A673 (cell line): ENCODE measurements around the gene PHACTR2. TPM values are rescaled to one million over a fixed set of nuclear protein-coding genes. Genes with fewer than 3 reads are reported as not detected.

ENCODE experiments used
- BruUV-seq: library from RNA; stranded (reverse); fragments of 400-500 nt; replicated peaks from 2 replicates; lab custom pipeline; 2021; lab: Mats Ljungman, UMichigan
- CTCF ChIA-PET: fragments of 300-600 bp; sonication (Branson Sonifier 250); formaldehyde crosslinking; loops from one replicate; lab custom pipeline; 2022; ENCODE audit warnings: antibody characterized with exemption; lab: Charles Lee
- POLR2A ChIA-PET: fragments of 300-600 bp; sonication (Branson Sonifier 250); formaldehyde crosslinking; loops from one replicate; lab custom pipeline; 2022; ENCODE audit warnings: antibody characterized with exemption; ENCODE audit not compliant: low non-redundant PET; lab: Charles Lee
- DNase-seq: peaks from one replicate; pipeline ENCODE4 v3.0.0-alpha.2; 2015; ENCODE audit warnings: low spot score
- H3K27ac ChIP-seq: fragments of 200-600 bp; sonication (generic); 2 replicates; pipeline ENCODE4 v1.5.1; 2016; ENCODE audit warnings: mixed run types, low read depth, mild to moderate bottlenecking, mixed read lengths, antibody characterized with exemption, low read length; ENCODE audit not compliant: poor library complexity, severe bottlenecking
- H3K27me3 ChIP-seq: fragments of 200-600 bp; sonication (generic); replicated peaks from 2 replicates; pipeline ENCODE4 v1.6.1; 2017; ENCODE audit warnings: mixed run types, low read depth, mild to moderate bottlenecking, mixed read lengths, antibody characterized with exemption, low read length; ENCODE audit not compliant: insufficient read depth, poor library complexity
- H3K36me3 ChIP-seq: fragments of 200-600 bp; sonication (generic); 2 replicates; pipeline ENCODE4 v1.6.1; 2016; ENCODE audit warnings: mixed run types, mild to moderate bottlenecking, mixed read lengths, antibody characterized with exemption, low read length; ENCODE audit not compliant: insufficient read depth, poor library complexity, severe bottlenecking
- H3K4me1 ChIP-seq: fragments of 200-600 bp; sonication (generic); 2 replicates; pipeline ENCODE4 v1.6.1; 2017; ENCODE audit warnings: mixed run types, mild to moderate bottlenecking, mixed read lengths, antibody characterized with exemption, low read length; ENCODE audit not compliant: insufficient read depth, poor library complexity, severe bottlenecking
- H3K4me3 ChIP-seq: fragments of 200-600 bp; sonication (generic); 2 replicates; pipeline ENCODE4 v1.5.1; 2016; ENCODE audit warnings: low read depth, mixed run types, mild to moderate bottlenecking, mixed read lengths, low read length; ENCODE audit not compliant: poor library complexity, severe bottlenecking
- H3K9me3 ChIP-seq: fragments of 200-600 bp; sonication (generic); 2 replicates; pipeline ENCODE4 v1.6.1; 2016; ENCODE audit warnings: mixed run types, low read depth, mild to moderate bottlenecking, mixed read lengths, antibody characterized with exemption, low read length; ENCODE audit not compliant: poor library complexity, severe bottlenecking
- CTCF ChIP-seq: fragments of 300-800, 200-600 bp; sonication (generic); conservative IDR thresholded peaks from 2 replicates; pipeline ENCODE4 v1.5.1; 2017; ENCODE audit warnings: low read depth, mild to moderate bottlenecking, antibody characterized with exemption, low read length, moderate library complexity, mixed read lengths
- EZH2 ChIP-seq: fragments of 200-600 bp; sonication (generic); IDR thresholded peaks from 2 replicates; pipeline ENCODE4 v1.6.1; 2017; ENCODE audit warnings: borderline replicate concordance, low read depth, mild to moderate bottlenecking, mixed read lengths, antibody characterized with exemption, low read length; ENCODE audit not compliant: poor library complexity, severe bottlenecking
- intact Hi-C: fragments of 100-400 bp; cut with micrococcal nuclease; formaldehyde crosslinking; loops from one replicate; pipeline ENCODE4 v1.10.0; 2022; ENCODE audit not compliant: unreplicated experiment
- total RNA-seq: library from RNA; stranded (reverse); gene quantifications from 2 replicates; pipeline ENCODE4 v1.2.3, GENCODE V29; 2021

The PHACTR2 gene
- total RNA-seq, 1 experiment from 2014 or later, result 2.4 TPM

- BruUV-seq, result no TSS peak
- Histone ChIP-seq H3K4me3 (no peak overlapping the region), H3K27ac (no peak overlapping the region), H3K27me3 (no peaks in the 10 kb centered on the region), H3K9me3 (no peaks in the 10 kb centered on the region), H3K4me1 (no peaks in the 10 kb centered on the region), H3K36me3 (no peaks in the 10 kb centered on the region)
- POLR2A ChIA-PET, result no interaction called here
- CTCF ChIA-PET, result no interaction called here
- DNase-seq, result no peak
- no peak for TF ChIP-seq CTCF
- intact Hi-C loops, result no loop called here
Observed at GRCh38 chr6:143773506-143774150, 95.9 kb downstream of the PHACTR2 start.

GRCh38 chr6:143774347-143774746 is 96.6 kb downstream of the PHACTR2 start:
- intact Hi-C loops, result no loop called here
- ChIA-PET POLR2A (no interaction called here), CTCF (no interaction called here)
- Histone ChIP-seq H3K9me3 (no peaks in the 10 kb centered on the region), H3K36me3 (no peaks in the 10 kb centered on the region), H3K4me3 (no peak overlapping the region), H3K4me1 (no peaks in the 10 kb centered on the region), H3K27ac (no peak overlapping the region), H3K27me3 (no peaks in the 10 kb centered on the region)
- TF ChIP-seq EZH2 (no peak), CTCF (no peak)
- no TSS peak for BruUV-seq
- no peak for DNase-seq

- CTCF ChIA-PET, result no interaction called here
- no peak overlapping the region for H3K27ac ChIP-seq
- BruUV-seq, result no TSS peak
Observed at GRCh38 chr6:143775336-143775735, 97.6 kb downstream of the PHACTR2 start.

More at GRCh38 chr6:143775336-143775735, 97.6 kb downstream of the PHACTR2 start:
- Histone ChIP-seq H3K36me3 (no peaks in the 10 kb centered on the region), H3K27me3 (no peaks in the 10 kb centered on the region), H3K4me3 (no peak overlapping the region), H3K9me3 (no peaks in the 10 kb centered on the region), H3K4me1 (no peaks in the 10 kb centered on the region)
- intact Hi-C loops, result no loop called here
- TF ChIP-seq EZH2 (no peak), CTCF (no peak)
- POLR2A ChIA-PET, result no interaction called here
- no peak for DNase-seq
